ENCODE results near the gene GADL1. TPM values are rescaled to one million over a fixed set of nuclear protein-coding genes. Genes with fewer than 3 reads are reported as not detected.
A peak's percentile ranks its signal among the peaks of the same experiment; 100 is the strongest.

Gene GADL1
- polyA plus RNA-seq, 3 donors = not detected

- Histone ChIP-seq H4K20me1 (ENCODE audit: insufficient read depth, low read length) (no peaks in the 10 kb centered on the region), H3K9ac (ENCODE audit: insufficient read depth, low read length, poor library complexity, severe bottlenecking) (no peak overlapping the region), H2AFZ (ENCODE audit: insufficient read depth, low read depth, low read length, poor library complexity, severe bottlenecking) (peak overlapping the region; percentile 25), H3K79me2 (ENCODE audit: insufficient read depth, low read length) (no peaks in the 10 kb centered on the region), H3K9me3 (replicated peaks in 1 of 2; ENCODE audit: control insufficient read depth in 1 of 2, insufficient read depth in 1 of 2, low read length in 2 of 2) (no peaks in the 10 kb centered on the region), H3K36me3 (replicated peaks in 1 of 2; ENCODE audit: control insufficient read depth in 1 of 2, insufficient read depth in 2 of 2, low read length in 2 of 2) (no peaks in the 10 kb centered on the region), H3K4me3 (replicated peaks in 1 of 3; ENCODE audit: low read depth in 2 of 3, low read length in 3 of 3) (peak overlapping the region in 1 of 3 experiments; percentile 51), H3K27me3 (ENCODE audit: control insufficient read depth in 2 of 2, insufficient read depth in 2 of 2, low read length in 2 of 2) (no peaks in the 10 kb centered on the region), H3K4me1 (ENCODE audit: control insufficient read depth in 1 of 2, insufficient read depth in 2 of 2, low read length in 2 of 2) (peaks cover 16 to 36% of the 10 kb centered on the region in 2 donors), H3K4me2 (replicated peaks; ENCODE audit: extremely low read depth, low read length, poor library complexity, severe bottlenecking) (peak overlapping the region; percentile 65), H3K27ac (ENCODE audit: low read depth in 1 of 2, low read length in 2 of 2) (peak overlapping the region in 1 of 2 donors; percentile 61)
- peak overlapping the region in 5 of 7 donors; percentile 32 to 73 (median 56) for H3K27ac Mint-ChIP-seq
- no peak for TF ChIP-seq CTCF (IDR thresholded peaks at IDR 0.05)
- intact Hi-C loops (cut with micrococcal nuclease) = no loop called here
- WGBS (ENCODE audit: insufficient coverage) = no CpG with 5 or more reads among the region's 3 CpGs
- peaks cover 39% of the 10 kb centered on the region for H3K4me1 Mint-ChIP-seq
- no peaks in the 10 kb centered on the region for H3K36me3 Mint-ChIP-seq
- peaks cover 0 to 2% (median 0%) of the 10 kb centered on the region in 3 donors for H3K27me3 Mint-ChIP-seq (ENCODE audit: low read depth in 3 of 3)
- no peaks in the 10 kb centered on the region for H3K9me3 Mint-ChIP-seq
- no peak for DNase-seq
- peak overlapping the region; percentile 18 to 33 for H3K4me3 Mint-ChIP-seq
Measured at GRCh38 chr3:30764281-30764680, 130.2 kb downstream of the GADL1 start.

- no peak overlapping the region for H3K4me3 Mint-ChIP-seq
- no peak overlapping the region for H2AFZ ChIP-seq (ENCODE audit: insufficient read depth, low read depth, low read length, poor library complexity, severe bottlenecking)
- intact Hi-C loops (cut with micrococcal nuclease) = no loop called here
- no peaks in the 10 kb centered on the region for H3K9me3 Mint-ChIP-seq
- H3K4me1 ChIP-seq (ENCODE audit: control insufficient read depth in 1 of 2, insufficient read depth in 2 of 2, low read length in 2 of 2) = peaks cover 16 to 35% of the 10 kb centered on the region in 2 donors
- H3K27ac ChIP-seq (ENCODE audit: low read depth in 1 of 2, low read length in 2 of 2) = no peak overlapping the region
- no peak overlapping the region for H3K9ac ChIP-seq (ENCODE audit: insufficient read depth, low read length, poor library complexity, severe bottlenecking)
- no peaks in the 10 kb centered on the region for H3K9me3 ChIP-seq (replicated peaks in 1 of 2; ENCODE audit: control insufficient read depth in 1 of 2, insufficient read depth in 1 of 2, low read length in 2 of 2)
- H3K4me3 ChIP-seq (replicated peaks in 1 of 3; ENCODE audit: low read depth in 2 of 3, low read length in 3 of 3) = no peak overlapping the region
- no peaks in the 10 kb centered on the region for H3K79me2 ChIP-seq (ENCODE audit: insufficient read depth, low read length)
- peaks cover 36% of the 10 kb centered on the region for H3K4me1 Mint-ChIP-seq
- H3K27ac Mint-ChIP-seq = no peak overlapping the region
- H3K4me2 ChIP-seq (replicated peaks; ENCODE audit: extremely low read depth, low read length, poor library complexity, severe bottlenecking) = no peak overlapping the region
- H3K27me3 ChIP-seq (ENCODE audit: control insufficient read depth in 2 of 2, insufficient read depth in 2 of 2, low read length in 2 of 2) = no peaks in the 10 kb centered on the region
- no CpG with 5 or more reads among the region's 3 CpGs for WGBS (ENCODE audit: insufficient coverage)
- no peaks in the 10 kb centered on the region for H4K20me1 ChIP-seq (ENCODE audit: insufficient read depth, low read length)
- DNase-seq = no peak
- H3K36me3 Mint-ChIP-seq = no peaks in the 10 kb centered on the region
- H3K36me3 ChIP-seq (replicated peaks in 1 of 2; ENCODE audit: control insufficient read depth in 1 of 2, insufficient read depth in 2 of 2, low read length in 2 of 2) = no peaks in the 10 kb centered on the region
- H3K27me3 Mint-ChIP-seq (ENCODE audit: low read depth in 3 of 3) = peaks cover 0 to 2% (median 0%) of the 10 kb centered on the region in 3 donors
- TF ChIP-seq CTCF (IDR thresholded peaks at IDR 0.05) = no peak
Measured at GRCh38 chr3:30761374-30761773, 133.1 kb downstream of the GADL1 start.

Measured in CD14-positive monocyte (primary cell).